Brain pericyte (primary cell): ENCODE data around the gene HIC1.
"Not testable (repeated sequence)": the region's sequence is repeated elsewhere in the genome, so short reads cannot be mapped to it uniquely, and the experiment has no call there.

Source experiments
- DNase-seq: peaks from one replicate; pipeline ENCODE4 v3.0.0-alpha.2; 2012; ENCODE audit warnings: low read depth, low spot score

HIC1 gene

GRCh38 chr17:2054512-2055291 lies at the start of gene HIC1:
HIC1 (plus strand) TSS chr17:2055103; CDS start chr17:2056691, 1,588 bp downstream.
- no peak for DNase-seq

- DNase-seq: no peak
These were observed 46.4 kb upstream of the HIC1 start for GRCh38 chr17:2008332-2009126.

GRCh38 chr17:2009737-2010136 lies 45.2 kb upstream of the HIC1 start:
- no peak for DNase-seq

- peak; percentile 50 for DNase-seq
These were observed 43.2 kb upstream of the HIC1 start for GRCh38 chr17:2011411-2012371.

GRCh38 chr17:2012499-2012898 lies 42.4 kb upstream of the HIC1 start:
- no peak for DNase-seq

- not testable (repeated sequence) for DNase-seq
These were observed 41.5 kb upstream of the HIC1 start for GRCh38 chr17:2013220-2013993.

- DNase-seq: no peak
These were observed 40.9 kb upstream of the HIC1 start for GRCh38 chr17:2013994-2014317.

- no peak for DNase-seq
These were observed 39.6 kb upstream of the HIC1 start for GRCh38 chr17:2015314-2015713.

- DNase-seq: no peak
These were observed 38.4 kb upstream of the HIC1 start for GRCh38 chr17:2016494-2016893.

- no peak for DNase-seq
These were observed 37.5 kb upstream of the HIC1 start for GRCh38 chr17:2017274-2017941.

GRCh38 chr17:2018716-2019510 lies 36.0 kb upstream of the HIC1 start:
- DNase-seq: no peak

GRCh38 chr17:2019723-2020122 lies 35.2 kb upstream of the HIC1 start:
- no peak for DNase-seq

GRCh38 chr17:2020721-2021120 lies 34.2 kb upstream of the HIC1 start:
- no peak for DNase-seq

- no peak for DNase-seq
These were observed 32.2 kb upstream of the HIC1 start for GRCh38 chr17:2022647-2023240.

GRCh38 chr17:2023256-2023655 lies 31.6 kb upstream of the HIC1 start:
- DNase-seq: no peak

GRCh38 chr17:2023692-2024571 lies 31.0 kb upstream of the HIC1 start:
- DNase-seq: no peak

GRCh38 chr17:2024572-2025219 lies 30.2 kb upstream of the HIC1 start:
- no peak for DNase-seq

- DNase-seq: no peak
These were observed 29.7 kb upstream of the HIC1 start, which contains the start of gene RTN4RL1 for GRCh38 chr17:2025220-2025621. RTN4RL1 (minus strand) TSS chr17:2025334; CDS start chr17:2024865, 469 bp downstream.
